ENCODE data around the gene PIK3CB.

PIK3CB gene

GRCh38 chr3:138875096-138875753 lies 40.5 kb upstream of the PIK3CB start:
- Histone ChIP-seq H3K27ac (peak overlapping the region; percentile 14), H3K36me3 (replicated peaks) (no peaks in the 10 kb centered on the region), H3K27me3 (replicated peaks) (no peaks in the 10 kb centered on the region), H3K4me3 (ENCODE audit: low read depth, low read length) (no peak overlapping the region)
- in situ Hi-C loops (cut with HindIII; ENCODE audit: low pct_ligation_motif_present, low sequenced_read_pairs), result no loop called here
- DNase-seq, result no peak
- TF ChIP-seq CTCF (IDR thresholded peaks at IDR 0.05; ENCODE audit: low read depth, low read length, missing control alignments), result no peak

- Histone ChIP-seq H3K27ac (no peak overlapping the region), H3K4me3 (ENCODE audit: low read depth, low read length) (no peak overlapping the region), H3K36me3 (replicated peaks) (no peaks in the 10 kb centered on the region), H3K27me3 (replicated peaks) (no peaks in the 10 kb centered on the region)
- DNase-seq, result no peak
- in situ Hi-C loops (cut with HindIII; ENCODE audit: low pct_ligation_motif_present, low sequenced_read_pairs), result no loop called here
- TF ChIP-seq CTCF (IDR thresholded peaks at IDR 0.05; ENCODE audit: low read depth, low read length, missing control alignments), result no peak
Observed at GRCh38 chr3:138873471-138874278, 38.9 kb upstream of the PIK3CB start.

- Histone ChIP-seq H3K27me3 (replicated peaks) (no peaks in the 10 kb centered on the region), H3K4me3 (ENCODE audit: low read depth, low read length) (no peak overlapping the region), H3K36me3 (replicated peaks) (no peaks in the 10 kb centered on the region), H3K27ac (no peak overlapping the region)
- no peak for TF ChIP-seq CTCF (IDR thresholded peaks at IDR 0.05; ENCODE audit: low read depth, low read length, missing control alignments)
- DNase-seq, result no peak
- in situ Hi-C loops (cut with HindIII; ENCODE audit: low pct_ligation_motif_present, low sequenced_read_pairs), result no loop called here
Observed at GRCh38 chr3:138872632-138873031, 37.9 kb upstream of the PIK3CB start.

GRCh38 chr3:138867996-138868395 lies 33.3 kb upstream of the PIK3CB start:
- TF ChIP-seq CTCF (IDR thresholded peaks at IDR 0.05; ENCODE audit: low read depth, low read length, missing control alignments), result no peak
- Histone ChIP-seq H3K27me3 (replicated peaks) (no peaks in the 10 kb centered on the region), H3K4me3 (ENCODE audit: low read depth, low read length) (no peak overlapping the region), H3K27ac (no peak overlapping the region), H3K36me3 (replicated peaks) (no peaks in the 10 kb centered on the region)
- DNase-seq, result no peak
- in situ Hi-C loops (cut with HindIII; ENCODE audit: low pct_ligation_motif_present, low sequenced_read_pairs), result no loop called here

GRCh38 chr3:138863776-138864113 lies 29.0 kb upstream of the PIK3CB start:
- Histone ChIP-seq H3K27me3 (replicated peaks) (no peaks in the 10 kb centered on the region), H3K36me3 (replicated peaks) (no peaks in the 10 kb centered on the region), H3K27ac (no peak overlapping the region), H3K4me3 (ENCODE audit: low read depth, low read length) (no peak overlapping the region)
- no peak for DNase-seq
- in situ Hi-C loops (cut with HindIII; ENCODE audit: low pct_ligation_motif_present, low sequenced_read_pairs), result no loop called here
- no peak for TF ChIP-seq CTCF (IDR thresholded peaks at IDR 0.05; ENCODE audit: low read depth, low read length, missing control alignments)
